Measurements from ENCODE around the gene IFT20. TPM values are rescaled to one million over a fixed set of nuclear protein-coding genes. Genes with fewer than 3 reads are reported as not detected.

Gene IFT20
- total RNA-seq, 1 experiment from 2014 or later: 25.4 TPM

- Histone ChIP-seq H3K4me3 (ENCODE audit: low read depth in 2 of 2, low read length in 2 of 2) (peak within 1 kb of the TSS; percentile 96 to 100), H3K36me3 (ENCODE audit: control insufficient read depth, insufficient read depth, low read length) (peaks cover 17% of the 10 kb centered on the region), H3K27me3 (ENCODE audit: control insufficient read depth, insufficient read depth, low read length) (no peaks in the 10 kb centered on the region), H3K27ac (ENCODE audit: low read length) (peak within 1 kb of the TSS; percentile 97), H3K4me1 (ENCODE audit: control insufficient read depth, insufficient read depth, low read length) (peaks cover 18% of the 10 kb centered on the region), H3K9me3 (ENCODE audit: control insufficient read depth, insufficient read depth, low read depth, low read length) (no peaks in the 10 kb centered on the region)
- intact Hi-C loops (cut with micrococcal nuclease; ENCODE audit: unreplicated experiment): no loop called here
- POLR2A ChIA-PET: interaction anchor here (0.7 to 1.5 kb wide), 5 partner anchors 9 to 26 kb away, joined by 3 to 9 read pairs (median 4); partner anchors contain the start of genes IFT20, TNFAIP1 and VTN
- no TSS peak for BruUV-seq (replicated peaks)
- in situ Hi-C loops (cut with HindIII; ENCODE audit: low pct_unique_long_range_greater_than_20kb, low sequenced_read_pairs): no loop called here
- DNase-seq (ENCODE audit: low read depth, low spot score) (peak; percentile 41), ATAC-seq (peak; percentile 100)
- CTCF ChIA-PET: interaction anchor here (0.6 kb wide), 1 partner anchor 552 kb away, joined by 3 read pairs; no protein-coding TSS in a partner anchor
- TF ChIP-seq POLR2AphosphoS5 (IDR thresholded peaks at IDR 0.05; ENCODE audit: low read depth, low read length): peak; percentile 95
- TF ChIP-seq TCF7L2 (IDR thresholded peaks at IDR 0.05; ENCODE audit: low read depth, low read length): 0 out of 2 replicates have a peak, but pooled peaks have one; percentile 29
- no peak for TF ChIP-seq CTCF (IDR thresholded peaks at IDR 0.05)
- no peak for TF ChIP-seq REST (IDR thresholded peaks at IDR 0.05; ENCODE audit: insufficient read depth in 1 of 2, low read depth in 2 of 2, low read length in 1 of 2)
- peak; percentile 86; the same call in 1 of the 2 replicates for TF ChIP-seq SIN3A (IDR thresholded peaks at IDR 0.05; ENCODE audit: borderline replicate concordance, insufficient read depth, low read depth, low read length)
Observed at GRCh38 chr17:28357061-28357900, 22.0 kb upstream of the IFT20 start, which contains the start of gene POLDIP2. Gene POLDIP2 (minus strand): TSS chr17:28357527. CDS start chr17:28357448, 79 bp downstream.

GRCh38 chr17:28350271-28350670, 15.0 kb upstream of the IFT20 start:
- Histone ChIP-seq H3K9me3 (ENCODE audit: control insufficient read depth, insufficient read depth, low read depth, low read length) (no peaks in the 10 kb centered on the region), H3K27me3 (ENCODE audit: control insufficient read depth, insufficient read depth, low read length) (no peaks in the 10 kb centered on the region), H3K4me1 (ENCODE audit: control insufficient read depth, insufficient read depth, low read length) (peaks cover 26% of the 10 kb centered on the region), H3K4me3 (ENCODE audit: low read depth in 2 of 2, low read length in 2 of 2) (no peak overlapping the region), H3K36me3 (ENCODE audit: control insufficient read depth, insufficient read depth, low read length) (peaks cover 20% of the 10 kb centered on the region), H3K27ac (ENCODE audit: low read length) (no peak overlapping the region)
- BruUV-seq (replicated peaks): no TSS peak
- intact Hi-C loops (cut with micrococcal nuclease; ENCODE audit: unreplicated experiment) (no loop called here), in situ Hi-C loops (cut with HindIII; ENCODE audit: low pct_unique_long_range_greater_than_20kb, low sequenced_read_pairs) (no loop called here)
- CTCF ChIA-PET: no interaction called here
- DNase-seq (ENCODE audit: low read depth, low spot score) (no peak), ATAC-seq (no peak)
- TF ChIP-seq CTCF (IDR thresholded peaks at IDR 0.05) (no peak), TCF7L2 (IDR thresholded peaks at IDR 0.05; ENCODE audit: low read depth, low read length) (no peak)
- POLR2A ChIA-PET: no interaction called here
